CD14-positive monocyte (primary cell): ENCODE measurements around the gene ITGB8. TPM values are rescaled to one million over a fixed set of nuclear protein-coding genes. Genes with fewer than 3 reads are reported as not detected.

ENCODE experiments used
- DNase-seq, 3 donors: peaks; one replicate each; pipeline ENCODE4 v3.0.0-alpha.2; 2011 to 2022
- H2AFZ ChIP-seq: 2 replicates; pipeline ENCODE4 v1.6.0; 2012; ENCODE audit warnings: mild to moderate bottlenecking, low read depth, low read length, inconsistent platforms; ENCODE audit not compliant: insufficient read depth, poor library complexity, severe bottlenecking
- H3K27ac ChIP-seq, 2 donors: 1 replicate in 1 of 2; 2 replicates in 1 of 2; pipeline ENCODE4 v1.5.1; 2012 to 2013; ENCODE audit warnings: low read length in 2 of 2, control low read depth in 1 of 2, inconsistent platforms in 1 of 2, low read depth in 1 of 2, mild to moderate bottlenecking in 1 of 2
- H3K27me3 ChIP-seq, 2 donors: one replicate each; pipeline versions ENCODE4 v1.6.0 to v1.6.1; 2011 to 2013; ENCODE audit warnings: low read length in 2 of 2; ENCODE audit not compliant: control insufficient read depth in 2 of 2, insufficient read depth in 2 of 2
- H3K36me3 ChIP-seq, 2 donors: replicated peaks in 1 of 2; 1 replicate in 1 of 2; 2 replicates in 1 of 2; pipeline versions ENCODE4 v1.5.1 to v1.6.1; 2012 to 2013; ENCODE audit warnings: low read length in 2 of 2, control low read depth in 1 of 2, inconsistent platforms in 1 of 2, mild to moderate bottlenecking in 1 of 2; ENCODE audit not compliant: insufficient read depth in 2 of 2, control insufficient read depth in 1 of 2
- H3K4me1 ChIP-seq, 2 donors: 1 replicate in 1 of 2; 2 replicates in 1 of 2; pipeline versions ENCODE4 v1.5.1 to v1.6.1; 2012 to 2013; ENCODE audit warnings: low read length in 2 of 2, control low read depth in 1 of 2, inconsistent platforms in 1 of 2, mild to moderate bottlenecking in 1 of 2, moderate library complexity in 1 of 2; ENCODE audit not compliant: insufficient read depth in 2 of 2, control insufficient read depth in 1 of 2
- H3K4me2 ChIP-seq: replicated peaks from 2 replicates; pipeline ENCODE3; 2012; ENCODE audit warnings: low read length, moderate library complexity, mild to moderate bottlenecking; ENCODE audit not compliant: poor library complexity, severe bottlenecking; ENCODE audit errors: extremely low read depth
- H3K4me3 ChIP-seq, 3 experiments: fragments of 200-600 bp in 1 of 3; sonication (generic) in 1 of 3; replicated peaks in 1 of 3; 1 replicate in 2 of 3; 2 replicates in 1 of 3; pipeline ENCODE4 v1.5.1; 2011 to 2013; ENCODE audit warnings: low read length in 3 of 3, mild to moderate bottlenecking in 3 of 3, control low read depth in 2 of 3, low read depth in 2 of 3, inconsistent platforms in 1 of 3, moderate library complexity in 1 of 3
- H3K79me2 ChIP-seq: 2 replicates; pipeline ENCODE4 v1.6.0; 2012; ENCODE audit warnings: mild to moderate bottlenecking, control low read depth, inconsistent platforms, low read length, moderate library complexity; ENCODE audit not compliant: insufficient read depth
- H3K9ac ChIP-seq: 2 replicates; pipeline ENCODE4 v1.6.0; 2017; ENCODE audit warnings: low read length, mild to moderate bottlenecking; ENCODE audit not compliant: insufficient read depth, poor library complexity, severe bottlenecking
- H3K9me3 ChIP-seq, 2 donors: replicated peaks in 1 of 2; 1 replicate in 1 of 2; 2 replicates in 1 of 2; pipeline versions ENCODE4 v1.5.1 to v1.6.1; 2012 to 2013; ENCODE audit warnings: low read length in 2 of 2, control low read depth in 1 of 2; ENCODE audit not compliant: control insufficient read depth in 1 of 2, insufficient read depth in 1 of 2
- H4K20me1 ChIP-seq: 2 replicates; pipeline ENCODE4 v1.6.0; 2012; ENCODE audit warnings: mild to moderate bottlenecking, low read length, control low read depth, moderate library complexity; ENCODE audit not compliant: insufficient read depth
- H3K27ac Mint-ChIP-seq, 7 donors: one replicate each; pipeline ENCODE4 v1.8.0; 2020; ENCODE audit warnings: mild to moderate bottlenecking in 7 of 7, mixed read lengths in 7 of 7, moderate library complexity in 6 of 7, inconsistent platforms in 2 of 7
- H3K27me3 Mint-ChIP-seq, 3 donors: one replicate each; pipeline ENCODE4 v1.8.0; 2021 to 2022; ENCODE audit warnings: low read depth in 3 of 3, mild to moderate bottlenecking in 3 of 3, mixed read lengths in 3 of 3, moderate library complexity in 3 of 3, inconsistent platforms in 1 of 3
- H3K36me3 Mint-ChIP-seq, 2 donors: one replicate each; pipeline ENCODE4 v1.8.0; 2020; ENCODE audit warnings: mixed read lengths in 2 of 2, inconsistent platforms in 1 of 2, mild to moderate bottlenecking in 1 of 2
- H3K4me1 Mint-ChIP-seq: one replicate; pipeline ENCODE4 v1.8.0; 2020; ENCODE audit warnings: mild to moderate bottlenecking, mixed read lengths
- H3K4me3 Mint-ChIP-seq, 2 donors: one replicate each; pipeline ENCODE4 v1.8.0; 2020; ENCODE audit warnings: mild to moderate bottlenecking in 2 of 2, mixed read lengths in 2 of 2, moderate library complexity in 1 of 2
- H3K9me3 Mint-ChIP-seq, 7 donors: one replicate each; pipeline ENCODE4 v1.8.0; 2020 to 2022; ENCODE audit warnings: mixed read lengths in 7 of 7, mild to moderate bottlenecking in 6 of 7, moderate library complexity in 6 of 7, inconsistent platforms in 2 of 7
- WGBS: methylation state at CpG from one replicate; pipeline ENCODE4 v1.1.5; 2013; ENCODE audit warnings: missing lambda C conversion rate; ENCODE audit not compliant: insufficient coverage; 5-methylcytosine and 5-hydroxymethylcytosine counted together
- intact Hi-C, 2 donors: fragments of 100-400 bp; cut with micrococcal nuclease; formaldehyde crosslinking; loops; one replicate each; pipeline versions ENCODE4 v1.15.0 to v1.15.1; 2023
- polyA plus RNA-seq, 3 donors: library from polyadenylated mRNA; depleted of rRNA in 1 of 3; unstranded in 2 of 3; stranded (reverse) in 1 of 3; fragments of 300-500 nt in 2 of 3; fragments of >200 nt in 1 of 3; fragmentation: Illumina TruSeq in 2 of 3; gene quantifications; 1 replicate in 2 of 3; 2 replicates in 1 of 3; pipeline ENCODE4 v1.2.3, GENCODE V29; 2012 to 2021
- TF ChIP-seq, protein P1 (sequence below): fragments of 200-600 bp; IDR thresholded peaks from one replicate; pipeline ENCODE4 v1.8.0; 2022; ENCODE audit warnings: antibody characterized with exemption, mild to moderate bottlenecking

The ITGB8 gene
- polyA plus RNA-seq, 3 donors, result 0.01 to 0.28 (median 0.19) TPM

DNA sequence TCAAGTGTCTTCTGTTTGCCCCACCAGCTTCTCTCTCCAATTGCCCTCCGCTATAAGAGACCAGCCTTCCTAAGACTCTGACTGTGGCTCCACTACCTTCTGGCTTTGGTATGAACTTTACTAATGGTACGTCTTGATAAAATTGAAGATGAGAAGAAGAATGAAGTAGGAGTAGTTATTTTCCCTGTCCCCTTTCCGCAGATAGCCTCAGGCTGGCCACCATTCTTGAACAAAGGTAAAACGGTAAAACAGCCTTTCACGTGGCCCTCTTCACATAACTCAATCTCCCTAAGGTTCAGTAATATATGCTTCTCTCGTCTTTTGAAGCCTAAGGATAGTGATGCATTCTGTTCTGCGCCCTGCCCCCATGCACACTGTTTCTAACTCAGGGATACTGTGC lies 9.9 kb upstream of the ITGB8 start:
- Mint-ChIP-seq H3K27me3 (peaks cover 0 to 2% (median 0%) of the 10 kb centered on the region in 3 donors), H3K27ac (no peak overlapping the region), H3K4me1 (no peaks in the 10 kb centered on the region), H3K36me3 (no peaks in the 10 kb centered on the region), H3K4me3 (no peak overlapping the region), H3K9me3 (no peaks in the 10 kb centered on the region)
- no peak overlapping the region for H2AFZ ChIP-seq
- intact Hi-C loops, result no loop called here
- no peak overlapping the region for H3K9ac ChIP-seq
- H3K4me1 ChIP-seq, result no peaks in the 10 kb centered on the region
- no peaks in the 10 kb centered on the region for H4K20me1 ChIP-seq
- H3K27me3 ChIP-seq, result no peaks in the 10 kb centered on the region
- no peak overlapping the region for H3K4me3 ChIP-seq
- TF ChIP-seq, protein P1, sequence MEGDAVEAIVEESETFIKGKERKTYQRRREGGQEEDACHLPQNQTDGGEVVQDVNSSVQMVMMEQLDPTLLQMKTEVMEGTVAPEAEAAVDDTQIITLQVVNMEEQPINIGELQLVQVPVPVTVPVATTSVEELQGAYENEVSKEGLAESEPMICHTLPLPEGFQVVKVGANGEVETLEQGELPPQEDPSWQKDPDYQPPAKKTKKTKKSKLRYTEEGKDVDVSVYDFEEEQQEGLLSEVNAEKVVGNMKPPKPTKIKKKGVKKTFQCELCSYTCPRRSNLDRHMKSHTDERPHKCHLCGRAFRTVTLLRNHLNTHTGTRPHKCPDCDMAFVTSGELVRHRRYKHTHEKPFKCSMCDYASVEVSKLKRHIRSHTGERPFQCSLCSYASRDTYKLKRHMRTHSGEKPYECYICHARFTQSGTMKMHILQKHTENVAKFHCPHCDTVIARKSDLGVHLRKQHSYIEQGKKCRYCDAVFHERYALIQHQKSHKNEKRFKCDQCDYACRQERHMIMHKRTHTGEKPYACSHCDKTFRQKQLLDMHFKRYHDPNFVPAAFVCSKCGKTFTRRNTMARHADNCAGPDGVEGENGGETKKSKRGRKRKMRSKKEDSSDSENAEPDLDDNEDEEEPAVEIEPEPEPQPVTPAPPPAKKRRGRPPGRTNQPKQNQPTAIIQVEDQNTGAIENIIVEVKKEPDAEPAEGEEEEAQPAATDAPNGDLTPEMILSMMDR, result no peak
- H3K36me3 ChIP-seq, result no peaks in the 10 kb centered on the region
- WGBS, result 94% methylated on average over 5 of the region's 7 CpGs
- no peaks in the 10 kb centered on the region for H3K79me2 ChIP-seq
- H3K4me2 ChIP-seq, result no peak overlapping the region
- no peaks in the 10 kb centered on the region for H3K9me3 ChIP-seq
- DNase-seq, result no peak
- H3K27ac ChIP-seq, result no peak overlapping the region

GRCh38 chr7:20323595-20323994 lies 7.1 kb upstream of the ITGB8 start:
- H3K79me2 ChIP-seq, result no peaks in the 10 kb centered on the region
- no peak overlapping the region for H2AFZ ChIP-seq
- no CpG with 5 or more reads among the region's 2 CpGs for WGBS
- no peaks in the 10 kb centered on the region for H3K36me3 ChIP-seq
- H3K27ac Mint-ChIP-seq, result no peak overlapping the region
- no peaks in the 10 kb centered on the region for H4K20me1 ChIP-seq
- H3K4me2 ChIP-seq, result no peak overlapping the region
- H3K4me1 ChIP-seq, result no peaks in the 10 kb centered on the region
- H3K4me3 Mint-ChIP-seq, result no peak overlapping the region
- no peaks in the 10 kb centered on the region for H3K27me3 ChIP-seq
- DNase-seq, result no peak
- TF ChIP-seq, protein P1, result no peak
- no peak overlapping the region for H3K4me3 ChIP-seq
- no peak overlapping the region for H3K27ac ChIP-seq
- no peaks in the 10 kb centered on the region for H3K9me3 Mint-ChIP-seq
- no peaks in the 10 kb centered on the region for H3K36me3 Mint-ChIP-seq
- H3K9ac ChIP-seq, result no peak overlapping the region
- no peaks in the 10 kb centered on the region for H3K9me3 ChIP-seq
- intact Hi-C loops, result no loop called here
- H3K4me1 Mint-ChIP-seq, result no peaks in the 10 kb centered on the region
- H3K27me3 Mint-ChIP-seq, result peaks cover 0 to 2% (median 0%) of the 10 kb centered on the region in 3 donors
